ENCODE measurements around the gene SNAPC4. TPM values are rescaled to one million over a fixed set of nuclear protein-coding genes. Genes with fewer than 3 reads are reported as not detected.

Gene SNAPC4
- total RNA-seq, 1 donor from 2014 or later, result 3.2 TPM

- intact Hi-C loops (cut with DNase I), result no loop called here
- H3K4me3 ChIP-seq, result no peak overlapping the region
- H3K27ac ChIP-seq, result no peak overlapping the region
- no peak for TF ChIP-seq CTCF (IDR thresholded peaks at IDR 0.05)
- no peak for TF ChIP-seq POLR2A (IDR thresholded peaks at IDR 0.05)
- no peak for TF ChIP-seq POLR2AphosphoS5 (IDR thresholded peaks at IDR 0.05; ENCODE audit: insufficient read depth in 1 of 2, low read depth in 1 of 2)
- DNase-seq (ENCODE audit: extremely low spot score in 2 of 2), result no peak
- peaks cover 0 to 79% of the 10 kb centered on the region in 2 donors for H3K36me3 ChIP-seq
- H3K9me3 ChIP-seq, result no peaks in the 10 kb centered on the region
- H3K27me3 ChIP-seq, result no peaks in the 10 kb centered on the region
- H3K4me1 ChIP-seq, result no peaks in the 10 kb centered on the region
Observed at GRCh38 chr9:136386018-136386417, 14.0 kb downstream of the SNAPC4 start.

- intact Hi-C loops (cut with DNase I), result no loop called here
- peaks cover 0 to 85% of the 10 kb centered on the region in 2 donors for H3K36me3 ChIP-seq
Observed at GRCh38 chr9:136385015-136385414, 15.0 kb downstream of the SNAPC4 start.

GRCh38 chr9:136383436-136383835 lies 16.5 kb downstream of the SNAPC4 start:
- H3K4me3 ChIP-seq, result no peak overlapping the region
- TF ChIP-seq POLR2A (IDR thresholded peaks at IDR 0.05) (no peak), CTCF (IDR thresholded peaks at IDR 0.05) (no peak), POLR2AphosphoS5 (IDR thresholded peaks at IDR 0.05; ENCODE audit: insufficient read depth in 1 of 2, low read depth in 1 of 2) (no peak)
- no peaks in the 10 kb centered on the region for H3K27me3 ChIP-seq
- no peak overlapping the region for H3K27ac ChIP-seq
- intact Hi-C loops (cut with DNase I), result no loop called here
- H3K9me3 ChIP-seq, result no peaks in the 10 kb centered on the region
- H3K4me1 ChIP-seq, result no peaks in the 10 kb centered on the region
- no peak for DNase-seq (ENCODE audit: extremely low spot score in 2 of 2)
- H3K36me3 ChIP-seq, result peaks cover 0 to 72% of the 10 kb centered on the region in 2 donors

More at GRCh38 chr9:136385015-136385414, 15.0 kb downstream of the SNAPC4 start:
- H3K4me3 ChIP-seq, result no peak overlapping the region
- DNase-seq (ENCODE audit: extremely low spot score in 2 of 2), result no peak
- H3K27me3 ChIP-seq, result no peaks in the 10 kb centered on the region
- H3K4me1 ChIP-seq, result no peaks in the 10 kb centered on the region
- H3K9me3 ChIP-seq, result no peaks in the 10 kb centered on the region
- TF ChIP-seq POLR2AphosphoS5 (IDR thresholded peaks at IDR 0.05; ENCODE audit: insufficient read depth in 1 of 2, low read depth in 1 of 2) (no peak), POLR2A (IDR thresholded peaks at IDR 0.05) (no peak), CTCF (IDR thresholded peaks at IDR 0.05) (no peak)
- H3K27ac ChIP-seq, result no peak overlapping the region

GRCh38 chr9:136381966-136382513 lies 17.9 kb downstream of the SNAPC4 start:
- peaks cover 0 to 58% of the 10 kb centered on the region in 2 donors for H3K36me3 ChIP-seq
- TF ChIP-seq POLR2AphosphoS5 (IDR thresholded peaks at IDR 0.05; ENCODE audit: insufficient read depth in 1 of 2, low read depth in 1 of 2) (no peak), CTCF (IDR thresholded peaks at IDR 0.05) (no peak), POLR2A (IDR thresholded peaks at IDR 0.05) (no peak)

GRCh38 chr9:136381311-136381710 lies 18.7 kb downstream of the SNAPC4 start:
- TF ChIP-seq CTCF (IDR thresholded peaks at IDR 0.05), result no peak
- no peak for TF ChIP-seq POLR2A (IDR thresholded peaks at IDR 0.05)
- no peak for TF ChIP-seq POLR2AphosphoS5 (IDR thresholded peaks at IDR 0.05; ENCODE audit: insufficient read depth in 1 of 2, low read depth in 1 of 2)
- Histone ChIP-seq H3K36me3 (peaks cover 0 to 54% of the 10 kb centered on the region in 2 donors), H3K4me1 (no peaks in the 10 kb centered on the region), H3K27me3 (no peaks in the 10 kb centered on the region), H3K4me3 (no peak overlapping the region), H3K9me3 (no peaks in the 10 kb centered on the region), H3K27ac (no peak overlapping the region)
- no peak for DNase-seq (ENCODE audit: extremely low spot score in 2 of 2)
- intact Hi-C loops (cut with DNase I), result no loop called here

More at GRCh38 chr9:136381966-136382513, 17.9 kb downstream of the SNAPC4 start:
- H3K9me3 ChIP-seq, result no peaks in the 10 kb centered on the region
- DNase-seq (ENCODE audit: extremely low spot score in 2 of 2), result no peak
- intact Hi-C loops (cut with DNase I), result no loop called here
- no peaks in the 10 kb centered on the region for H3K27me3 ChIP-seq
- H3K4me1 ChIP-seq, result no peaks in the 10 kb centered on the region
- H3K4me3 ChIP-seq, result no peak overlapping the region
- no peak overlapping the region for H3K27ac ChIP-seq

Data from vagina (tissue), 2 donors.